ENCODE data around the gene STAC3. TPM values are rescaled to one million over a fixed set of nuclear protein-coding genes. Genes with fewer than 3 reads are reported as not detected.

The STAC3 gene
- total and polyA plus RNA-seq, 4 donors: 0.19 to 1.3 (median 0.96) TPM

DNA sequence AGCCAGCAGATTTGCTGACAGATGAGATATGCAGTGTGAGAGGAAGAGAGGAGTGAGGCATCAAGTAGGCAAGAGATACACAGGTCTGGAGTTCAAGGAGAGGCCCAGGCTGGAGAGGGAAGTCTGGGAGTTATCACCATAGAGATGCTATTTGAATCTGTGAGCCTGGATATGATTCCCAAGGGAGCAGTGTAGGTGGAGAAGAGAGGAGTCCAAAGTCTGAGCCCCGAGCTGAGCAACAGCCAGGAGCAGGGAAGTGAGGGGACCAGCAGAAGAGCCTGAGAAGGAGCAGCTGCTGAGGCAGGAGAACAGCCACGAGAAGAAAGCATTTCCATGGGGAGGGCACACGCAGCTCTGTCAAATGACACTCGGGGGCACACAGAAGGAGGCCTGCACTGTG lies 54.5 kb downstream of the STAC3 start:
- DNase-seq (ENCODE audit: low spot score): no peak
- H3K27ac ChIP-seq (ENCODE audit: low read depth in 1 of 2, low read length in 2 of 2): no peak overlapping the region
- H3K9me3 ChIP-seq (ENCODE audit: control insufficient read depth in 4 of 4, low read length in 3 of 4): no peaks in the 10 kb centered on the region
- no peak overlapping the region for H3K9ac ChIP-seq (ENCODE audit: low read depth in 1 of 2, low read length in 2 of 2)
- H3K4me3 ChIP-seq (ENCODE audit: low read depth in 1 of 3, low read length in 3 of 3): no peak overlapping the region
- 78% methylated on average over 4 of the region's 4 CpGs for WGBS
- TF ChIP-seq EGR1 (IDR thresholded peaks at IDR 0.05; ENCODE audit: low read depth in 2 of 2) (no peak), SP1 (IDR thresholded peaks at IDR 0.05) (no peak)
- H3K4me1 ChIP-seq (ENCODE audit: control insufficient read depth in 4 of 4, insufficient read depth in 4 of 4, low read length in 3 of 4): no peaks in the 10 kb centered on the region
- H3K27me3 ChIP-seq (ENCODE audit: control insufficient read depth in 4 of 4, insufficient read depth in 4 of 4, low read length in 3 of 4): no peaks in the 10 kb centered on the region
- peaks cover 54 to 99% (median 81%) of the 10 kb centered on the region in 4 donors for H3K36me3 ChIP-seq (ENCODE audit: control insufficient read depth in 4 of 4, insufficient read depth in 3 of 4, low read depth in 1 of 4, low read length in 3 of 4)

DNA sequence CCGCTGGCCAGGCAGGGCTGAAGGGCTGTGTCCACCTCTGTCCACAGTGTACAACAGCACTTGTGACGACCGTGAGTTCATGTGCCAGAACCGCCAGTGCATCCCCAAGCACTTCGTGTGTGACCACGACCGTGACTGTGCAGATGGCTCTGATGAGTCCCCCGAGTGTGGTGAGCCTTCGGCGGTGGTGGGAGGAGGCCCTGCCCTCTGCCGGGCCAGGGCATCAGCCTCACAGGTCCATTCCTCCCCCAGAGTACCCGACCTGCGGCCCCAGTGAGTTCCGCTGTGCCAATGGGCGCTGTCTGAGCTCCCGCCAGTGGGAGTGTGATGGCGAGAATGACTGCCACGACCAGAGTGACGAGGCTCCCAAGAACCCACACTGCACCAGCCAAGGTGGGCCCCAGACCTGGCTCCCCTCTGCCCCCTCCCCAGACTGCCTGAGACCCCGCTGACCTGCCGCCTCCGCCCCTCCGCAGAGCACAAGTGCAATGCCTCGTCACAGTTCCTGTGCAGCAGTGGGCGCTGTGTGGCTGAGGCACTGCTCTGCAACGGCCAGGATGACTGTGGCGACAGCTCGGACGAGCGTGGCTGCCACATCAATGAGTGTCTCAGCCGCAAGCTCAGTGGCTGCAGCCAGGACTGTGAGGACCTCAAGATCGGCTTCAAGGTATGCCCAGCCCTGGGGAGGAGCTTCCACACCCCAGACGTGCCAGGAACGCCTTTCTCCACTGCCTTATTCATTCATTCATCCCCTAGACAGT lies 55.2 kb downstream of the STAC3 start:
- TF ChIP-seq RAD21 (IDR thresholded peaks at IDR 0.05) (no peak), RXRA (IDR thresholded peaks at IDR 0.05) (no peak), EGR1 (IDR thresholded peaks at IDR 0.05; ENCODE audit: low read depth in 2 of 2) (no peak), HNF4A (conservative IDR thresholded peaks at IDR 0.05) (no peak), GABPA (IDR thresholded peaks at IDR 0.05 in 1 of 2, conservative IDR thresholded peaks at IDR 0.05 in 1 of 2) (no peak), YY1 (IDR thresholded peaks at IDR 0.05) (no peak), ZBTB33 (IDR thresholded peaks at IDR 0.05) (no peak), FOXA2 (IDR thresholded peaks at IDR 0.05) (no peak), FOXA1 (IDR thresholded peaks at IDR 0.05) (no peak), REST (IDR thresholded peaks at IDR 0.05) (no peak), JUND (IDR thresholded peaks at IDR 0.05) (no peak), SP1 (IDR thresholded peaks at IDR 0.05) (no peak)
- H3K9me3 ChIP-seq (ENCODE audit: control insufficient read depth in 4 of 4, low read length in 3 of 4): no peaks in the 10 kb centered on the region
- no peaks in the 10 kb centered on the region for H3K27me3 ChIP-seq (ENCODE audit: control insufficient read depth in 4 of 4, insufficient read depth in 4 of 4, low read length in 3 of 4)
- 81% methylated on average over 34 of the region's 34 CpGs for WGBS
- H3K27ac ChIP-seq (ENCODE audit: low read depth in 1 of 2, low read length in 2 of 2): no peak overlapping the region
- peaks cover 57 to 99% (median 81%) of the 10 kb centered on the region in 4 donors for H3K36me3 ChIP-seq (ENCODE audit: control insufficient read depth in 4 of 4, insufficient read depth in 3 of 4, low read depth in 1 of 4, low read length in 3 of 4)
- no peaks in the 10 kb centered on the region for H3K4me1 ChIP-seq (ENCODE audit: control insufficient read depth in 4 of 4, insufficient read depth in 4 of 4, low read length in 3 of 4)
- no peak overlapping the region for H3K4me3 ChIP-seq (ENCODE audit: low read depth in 1 of 3, low read length in 3 of 3)
- no peak overlapping the region for H3K9ac ChIP-seq (ENCODE audit: low read depth in 1 of 2, low read length in 2 of 2)
- DNase-seq (ENCODE audit: low spot score): no peak

DNA sequence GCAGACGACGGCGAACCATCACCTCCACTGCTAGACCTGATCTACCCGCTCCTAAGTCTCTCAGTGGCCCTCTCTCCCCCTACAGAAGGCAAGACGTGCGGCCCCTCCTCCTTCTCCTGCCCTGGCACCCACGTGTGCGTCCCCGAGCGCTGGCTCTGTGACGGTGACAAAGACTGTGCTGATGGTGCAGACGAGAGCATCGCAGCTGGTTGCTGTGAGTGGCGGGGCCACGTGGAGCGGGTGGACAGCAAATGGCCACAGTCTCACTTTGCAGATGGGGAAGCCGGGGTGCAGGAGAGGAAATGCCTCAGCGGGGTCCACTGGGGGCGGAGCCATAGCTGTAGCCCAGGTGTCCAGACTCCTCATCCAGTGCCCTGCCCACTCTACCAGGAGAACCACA lies 55.8 kb downstream of the STAC3 start:
- TF ChIP-seq RAD21 (IDR thresholded peaks at IDR 0.05) (no peak), YY1 (IDR thresholded peaks at IDR 0.05) (no peak), ATF3 (IDR thresholded peaks at IDR 0.05) (no peak)
- no peaks in the 10 kb centered on the region for H3K4me1 ChIP-seq (ENCODE audit: control insufficient read depth in 4 of 4, insufficient read depth in 4 of 4, low read length in 3 of 4)
- no peak overlapping the region for H3K9ac ChIP-seq (ENCODE audit: low read depth in 1 of 2, low read length in 2 of 2)
- no peak overlapping the region for H3K27ac ChIP-seq (ENCODE audit: low read depth in 1 of 2, low read length in 2 of 2)
- no peaks in the 10 kb centered on the region for H3K9me3 ChIP-seq (ENCODE audit: control insufficient read depth in 4 of 4, low read length in 3 of 4)
- DNase-seq (ENCODE audit: low spot score): no peak
- H3K4me3 ChIP-seq (ENCODE audit: low read depth in 1 of 3, low read length in 3 of 3): no peak overlapping the region
- no peaks in the 10 kb centered on the region for H3K27me3 ChIP-seq (ENCODE audit: control insufficient read depth in 4 of 4, insufficient read depth in 4 of 4, low read length in 3 of 4)
- WGBS: 94% methylated on average over 19 of the region's 19 CpGs
- H3K36me3 ChIP-seq (ENCODE audit: control insufficient read depth in 4 of 4, insufficient read depth in 3 of 4, low read depth in 1 of 4, low read length in 3 of 4): peaks cover 54 to 100% (median 83%) of the 10 kb centered on the region in 4 donors
